Right atrium auricular region (tissue), 2 donors: Measurements from ENCODE around the gene CRYGB. TPM values are rescaled to one million over a fixed set of nuclear protein-coding genes. Genes with fewer than 3 reads are reported as not detected.
A peak's percentile ranks its signal among the peaks of the same experiment; 100 is the strongest.

Experiments
- DNase-seq: peaks from one replicate; pipeline ENCODE4 v3.0.0-alpha.2; 2019; ENCODE audit warnings: low spot score
- H3K27ac ChIP-seq, 2 donors: fragments of 200-600 bp; sonication (generic); 1 replicate in 1 of 2; 2 replicates in 1 of 2; pipeline ENCODE4 v1.5.1; 2016 to 2019
- H3K27me3 ChIP-seq, 2 donors: fragments of 200-600 bp; sonication (generic); one replicate each; pipeline versions ENCODE4 v1.5.1 to v1.6.0; 2017 to 2019
- H3K36me3 ChIP-seq: fragments of 200-600 bp; sonication (generic); one replicate; pipeline ENCODE4 v1.5.1; 2016
- H3K4me1 ChIP-seq, 2 donors: fragments of 200-600 bp; sonication (generic); one replicate each; pipeline versions ENCODE4 v1.5.1 to v1.6.0; 2017 to 2019
- H3K4me3 ChIP-seq, 2 donors: fragments of 200-600 bp; sonication (generic); 1 replicate in 1 of 2; 2 replicates in 1 of 2; pipeline ENCODE4 v1.5.1; 2017 to 2019; ENCODE audit warnings: mild to moderate bottlenecking in 1 of 2, moderate library complexity in 1 of 2
- H3K9me3 ChIP-seq, 2 donors: fragments of 200-600 bp; sonication (generic); one replicate each; pipeline ENCODE4 v1.5.1; 2019
- total RNA-seq, 2 donors: library from RNA; depleted of rRNA; stranded (reverse); fragments of >200 nt; gene quantifications; one replicate each; pipeline ENCODE4 v1.1.0, GENCODE V29; 2016
- TF ChIP-seq, protein P1 (sequence below), 2 donors: fragments of 200-600 bp; sonication (generic); IDR thresholded peaks; one replicate each; pipeline ENCODE4 v1.5.1; 2019; ENCODE audit warnings: antibody characterized with exemption in 2 of 2

CRYGB gene
- total RNA-seq, 2 donors from 2014 or later, result not detected

DNA sequence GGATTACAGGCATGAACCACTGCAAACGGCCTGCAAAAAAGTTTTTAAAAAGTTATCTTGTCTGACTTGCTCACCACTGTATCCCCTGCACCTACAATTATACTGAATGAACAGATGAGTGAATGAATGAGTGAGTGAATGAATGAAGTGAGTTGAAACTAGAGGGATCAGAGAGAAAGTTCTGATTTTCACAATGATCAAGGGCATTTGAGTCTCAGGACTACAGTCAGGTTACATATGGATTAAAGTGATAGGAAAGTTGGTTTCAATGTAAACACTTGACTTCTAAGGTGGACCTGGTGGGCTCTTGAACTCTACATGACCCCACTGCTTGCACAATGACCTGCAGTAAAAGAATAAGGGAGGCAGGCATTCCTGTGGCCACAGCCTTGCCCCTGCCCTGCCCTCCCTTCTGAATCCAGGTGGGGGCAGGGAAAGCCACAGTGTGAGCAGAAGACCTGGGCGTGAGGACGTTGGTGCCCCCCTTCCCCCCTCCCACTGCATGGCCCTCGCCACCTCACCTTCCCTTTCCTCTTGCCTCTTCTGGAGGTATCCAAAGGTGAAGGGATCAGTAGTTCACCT lies 33.2 kb upstream of the CRYGB start:
- Histone ChIP-seq H3K36me3 (no peaks in the 10 kb centered on the region), H3K9me3 (no peaks in the 10 kb centered on the region), H3K27ac (no peak overlapping the region), H3K4me1 (no peaks in the 10 kb centered on the region), H3K4me3 (no peak overlapping the region), H3K27me3 (no peaks in the 10 kb centered on the region)
- TF ChIP-seq, protein P1, sequence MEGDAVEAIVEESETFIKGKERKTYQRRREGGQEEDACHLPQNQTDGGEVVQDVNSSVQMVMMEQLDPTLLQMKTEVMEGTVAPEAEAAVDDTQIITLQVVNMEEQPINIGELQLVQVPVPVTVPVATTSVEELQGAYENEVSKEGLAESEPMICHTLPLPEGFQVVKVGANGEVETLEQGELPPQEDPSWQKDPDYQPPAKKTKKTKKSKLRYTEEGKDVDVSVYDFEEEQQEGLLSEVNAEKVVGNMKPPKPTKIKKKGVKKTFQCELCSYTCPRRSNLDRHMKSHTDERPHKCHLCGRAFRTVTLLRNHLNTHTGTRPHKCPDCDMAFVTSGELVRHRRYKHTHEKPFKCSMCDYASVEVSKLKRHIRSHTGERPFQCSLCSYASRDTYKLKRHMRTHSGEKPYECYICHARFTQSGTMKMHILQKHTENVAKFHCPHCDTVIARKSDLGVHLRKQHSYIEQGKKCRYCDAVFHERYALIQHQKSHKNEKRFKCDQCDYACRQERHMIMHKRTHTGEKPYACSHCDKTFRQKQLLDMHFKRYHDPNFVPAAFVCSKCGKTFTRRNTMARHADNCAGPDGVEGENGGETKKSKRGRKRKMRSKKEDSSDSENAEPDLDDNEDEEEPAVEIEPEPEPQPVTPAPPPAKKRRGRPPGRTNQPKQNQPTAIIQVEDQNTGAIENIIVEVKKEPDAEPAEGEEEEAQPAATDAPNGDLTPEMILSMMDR (IDR thresholded peaks at IDR 0.05), result no peak
- DNase-seq, result no peak

DNA sequence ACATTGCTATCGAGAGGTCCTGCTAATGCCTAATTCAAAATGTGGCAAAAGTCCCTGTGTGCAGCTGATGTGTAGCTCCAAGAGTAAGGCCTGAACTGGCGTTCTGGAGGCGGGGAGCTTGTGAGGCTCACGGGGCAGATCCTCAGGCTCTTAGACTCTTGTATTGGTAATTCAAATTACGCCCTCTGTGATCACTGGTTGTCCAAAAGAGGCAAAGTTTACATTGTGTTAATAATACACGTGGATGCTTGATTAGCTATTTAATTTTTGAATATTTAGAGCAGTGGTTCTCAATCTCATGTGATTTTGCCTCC lies 29.8 kb upstream of the CRYGB start:
- H3K36me3 ChIP-seq, result no peaks in the 10 kb centered on the region
- no peak overlapping the region for H3K4me3 ChIP-seq
- H3K27me3 ChIP-seq, result no peaks in the 10 kb centered on the region
- DNase-seq, result no peak
- no peaks in the 10 kb centered on the region for H3K4me1 ChIP-seq
- H3K27ac ChIP-seq, result no peak overlapping the region
- TF ChIP-seq, protein P1 (IDR thresholded peaks at IDR 0.05), result no peak
- no peaks in the 10 kb centered on the region for H3K9me3 ChIP-seq

DNA sequence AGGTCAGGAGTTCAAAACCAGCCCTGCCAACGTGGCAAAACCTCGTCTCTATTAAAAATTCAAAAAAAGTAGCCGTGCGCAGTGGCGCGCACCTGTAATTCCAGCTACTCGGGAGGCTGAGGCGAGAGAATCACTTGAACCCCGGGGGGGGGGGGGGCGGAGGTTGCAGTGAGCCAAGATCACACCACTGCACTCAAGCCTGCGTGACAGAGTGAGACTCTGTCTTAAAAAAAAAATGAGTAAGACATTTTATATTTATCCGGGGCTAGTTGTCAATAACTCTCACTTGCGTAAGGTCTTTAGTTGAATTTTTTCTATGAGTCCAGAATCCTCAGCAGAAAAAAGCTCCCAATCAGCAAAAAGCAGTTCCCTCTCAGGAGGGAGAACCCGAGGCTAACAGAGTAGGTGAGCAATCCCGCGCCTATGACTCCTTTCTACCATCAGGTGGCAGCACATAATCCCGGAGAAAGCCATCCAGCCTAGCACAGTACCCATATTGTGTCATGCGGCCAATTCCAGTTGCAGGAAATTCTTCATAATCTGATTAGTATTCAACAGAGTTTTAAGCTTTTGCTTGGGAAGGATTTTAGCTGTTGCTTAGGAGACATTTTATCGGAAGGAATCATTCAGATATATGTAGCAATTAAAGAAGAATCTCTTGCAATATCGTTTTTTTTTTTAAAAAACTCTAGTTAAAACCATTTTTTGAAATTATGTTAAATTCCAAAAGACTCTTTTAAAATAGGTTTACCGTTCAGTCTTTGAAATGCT lies 29.3 kb upstream of the CRYGB start:
- peak; percentile 90 for DNase-seq
- H3K27me3 ChIP-seq, result no peaks in the 10 kb centered on the region
- TF ChIP-seq, protein P1 (IDR thresholded peaks at IDR 0.05), result peak; percentile 80 to 87
- H3K4me1 ChIP-seq, result no peaks in the 10 kb centered on the region
- H3K27ac ChIP-seq, result no peak overlapping the region
- H3K9me3 ChIP-seq, result no peaks in the 10 kb centered on the region
- no peak overlapping the region for H3K4me3 ChIP-seq
- no peaks in the 10 kb centered on the region for H3K36me3 ChIP-seq

DNA sequence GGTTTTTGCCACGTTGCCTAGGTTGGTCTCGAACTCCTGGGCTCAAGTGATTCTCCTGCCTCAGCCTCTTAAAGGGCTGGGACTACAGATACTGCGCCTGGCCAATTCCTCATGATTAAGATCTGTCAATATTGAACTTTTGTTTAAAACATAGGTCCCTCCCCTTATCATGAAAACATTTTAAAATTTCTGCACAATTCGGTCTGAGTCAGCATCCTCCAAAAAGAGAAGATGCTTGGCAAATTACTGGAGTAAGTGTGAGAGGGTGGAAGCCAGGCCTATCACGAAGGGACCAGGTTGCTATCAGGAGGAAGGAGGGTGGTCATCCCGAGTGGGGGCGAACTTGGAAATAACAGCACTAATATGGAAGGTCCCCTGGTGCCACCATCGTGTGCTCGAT lies 28.2 kb upstream of the CRYGB start:
- no peak for DNase-seq
- Histone ChIP-seq H3K4me3 (no peak overlapping the region), H3K36me3 (no peaks in the 10 kb centered on the region), H3K27ac (no peak overlapping the region), H3K27me3 (no peaks in the 10 kb centered on the region), H3K4me1 (no peaks in the 10 kb centered on the region), H3K9me3 (no peaks in the 10 kb centered on the region)
- TF ChIP-seq, protein P1 (IDR thresholded peaks at IDR 0.05), result no peak

DNA sequence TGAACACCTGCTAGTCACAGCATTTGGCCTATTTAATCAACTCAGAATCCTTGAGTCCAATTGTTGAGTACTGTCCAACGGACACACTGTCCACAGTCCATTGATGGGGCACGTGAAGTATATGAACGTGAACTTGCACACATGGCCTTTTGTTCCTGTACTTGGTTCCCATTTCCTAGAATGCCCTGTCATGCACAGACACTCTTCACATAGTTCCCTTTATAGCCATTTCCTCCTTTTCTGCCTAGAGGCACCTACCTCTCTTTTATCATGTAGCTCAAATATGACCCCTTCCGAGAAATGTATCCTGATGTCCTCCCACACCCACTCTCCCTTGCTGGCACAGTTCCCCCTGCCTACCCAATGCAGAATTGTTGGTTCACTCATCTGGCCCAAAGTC lies 26.2 kb upstream of the CRYGB start:
- no peak for DNase-seq
- TF ChIP-seq, protein P1 (IDR thresholded peaks at IDR 0.05), result no peak
- Histone ChIP-seq H3K9me3 (no peaks in the 10 kb centered on the region), H3K27me3 (no peaks in the 10 kb centered on the region), H3K27ac (no peak overlapping the region), H3K4me1 (no peaks in the 10 kb centered on the region), H3K4me3 (no peak overlapping the region), H3K36me3 (no peaks in the 10 kb centered on the region)
